ENCODE measurements around the gene SAC3D1. TPM values are rescaled to one million over a fixed set of nuclear protein-coding genes. Genes with fewer than 3 reads are reported as not detected.

SAC3D1 gene
- total RNA-seq, 2 donors from 2014 or later: 25.0 to 29.4 TPM

DNA sequence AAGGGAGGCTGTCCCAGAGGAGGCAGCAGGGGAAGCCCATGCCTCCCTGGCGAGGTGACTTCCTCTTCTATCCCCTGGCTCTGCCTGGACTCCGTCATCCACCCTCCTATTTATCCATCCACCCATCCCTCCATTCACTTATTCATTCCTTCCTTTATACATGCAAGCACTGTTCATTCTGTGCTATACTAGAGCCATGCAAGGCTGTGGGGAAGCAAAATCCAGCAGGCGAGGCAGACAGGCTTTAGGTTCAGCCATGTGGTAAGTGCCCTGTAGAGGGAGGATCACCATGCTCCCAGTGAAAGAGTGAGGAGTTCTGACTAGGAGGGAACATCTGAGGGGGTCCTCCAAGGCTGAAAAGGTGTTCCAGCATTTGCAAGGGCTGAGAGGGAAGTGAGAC lies 18.5 kb downstream of the SAC3D1 start:
- Histone ChIP-seq H3K27me3 (replicated peaks; ENCODE audit: insufficient read depth) (no peaks in the 10 kb centered on the region), H3K4me3 (no peak overlapping the region), H3K36me3 (no peaks in the 10 kb centered on the region), H3K9me3 (no peaks in the 10 kb centered on the region), H3K4me1 (replicated peaks) (no peaks in the 10 kb centered on the region), H3K27ac (no peak overlapping the region)
- intact Hi-C loops (cut with DNase I): no loop called here
- WGBS: 39% methylated on average over 3 of the region's 3 CpGs
- no peak for TF ChIP-seq POLR2A (IDR thresholded peaks at IDR 0.05)
- TF ChIP-seq POLR2AphosphoS5 (IDR thresholded peaks at IDR 0.05): no peak
- DNase-seq (ENCODE audit: low spot score): no peak

DNA sequence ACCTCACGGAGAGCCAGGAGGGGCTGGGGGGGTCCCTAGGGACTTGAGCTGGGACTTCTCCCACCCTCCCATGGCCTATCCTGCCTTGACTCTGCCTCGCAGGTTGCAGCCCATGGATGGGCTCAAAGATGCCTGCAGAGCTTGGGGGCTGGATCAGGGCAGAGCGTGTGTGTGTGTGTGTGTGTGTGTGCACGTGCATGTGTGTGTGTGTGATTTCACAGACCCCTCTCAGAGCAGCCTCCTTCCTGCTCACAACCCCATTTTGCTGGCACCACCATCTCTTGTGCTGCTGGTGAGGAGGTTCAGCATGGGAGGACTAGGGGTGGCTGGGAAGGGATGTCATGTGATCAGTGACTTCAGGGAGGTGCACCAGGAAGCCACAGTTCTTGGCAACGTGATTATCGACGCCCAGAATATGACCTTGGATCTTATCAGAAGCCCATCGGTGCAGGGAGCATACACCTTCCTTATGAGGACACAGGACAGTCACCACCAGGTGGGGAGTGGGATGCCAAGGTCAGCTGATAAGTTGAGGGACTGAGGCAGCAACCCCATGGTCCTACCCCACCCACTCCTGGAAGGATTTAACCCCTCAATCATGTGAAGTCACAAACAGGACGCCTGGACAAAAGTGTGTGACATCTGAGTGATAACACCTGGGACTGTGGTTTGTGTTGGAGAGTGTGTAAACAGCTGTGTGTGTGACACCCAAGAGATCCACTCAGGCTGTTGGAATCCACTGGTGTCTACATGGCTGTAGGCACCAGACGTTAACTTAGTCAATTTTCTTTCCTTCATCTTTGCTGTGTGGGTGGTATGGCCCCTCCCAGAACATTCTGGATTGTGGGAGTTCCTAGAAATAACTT lies 19.2 kb downstream of the SAC3D1 start:
- TF ChIP-seq POLR2A (IDR thresholded peaks at IDR 0.05): no peak
- TF ChIP-seq, protein P1, sequence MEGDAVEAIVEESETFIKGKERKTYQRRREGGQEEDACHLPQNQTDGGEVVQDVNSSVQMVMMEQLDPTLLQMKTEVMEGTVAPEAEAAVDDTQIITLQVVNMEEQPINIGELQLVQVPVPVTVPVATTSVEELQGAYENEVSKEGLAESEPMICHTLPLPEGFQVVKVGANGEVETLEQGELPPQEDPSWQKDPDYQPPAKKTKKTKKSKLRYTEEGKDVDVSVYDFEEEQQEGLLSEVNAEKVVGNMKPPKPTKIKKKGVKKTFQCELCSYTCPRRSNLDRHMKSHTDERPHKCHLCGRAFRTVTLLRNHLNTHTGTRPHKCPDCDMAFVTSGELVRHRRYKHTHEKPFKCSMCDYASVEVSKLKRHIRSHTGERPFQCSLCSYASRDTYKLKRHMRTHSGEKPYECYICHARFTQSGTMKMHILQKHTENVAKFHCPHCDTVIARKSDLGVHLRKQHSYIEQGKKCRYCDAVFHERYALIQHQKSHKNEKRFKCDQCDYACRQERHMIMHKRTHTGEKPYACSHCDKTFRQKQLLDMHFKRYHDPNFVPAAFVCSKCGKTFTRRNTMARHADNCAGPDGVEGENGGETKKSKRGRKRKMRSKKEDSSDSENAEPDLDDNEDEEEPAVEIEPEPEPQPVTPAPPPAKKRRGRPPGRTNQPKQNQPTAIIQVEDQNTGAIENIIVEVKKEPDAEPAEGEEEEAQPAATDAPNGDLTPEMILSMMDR (IDR thresholded peaks at IDR 0.05): no peak
- TF ChIP-seq POLR2AphosphoS5 (IDR thresholded peaks at IDR 0.05): no peak
- Histone ChIP-seq H3K4me1 (replicated peaks) (no peaks in the 10 kb centered on the region), H3K9me3 (no peaks in the 10 kb centered on the region), H3K27ac (no peak overlapping the region), H3K27me3 (replicated peaks; ENCODE audit: insufficient read depth) (no peaks in the 10 kb centered on the region), H3K4me3 (no peak overlapping the region), H3K36me3 (no peaks in the 10 kb centered on the region)
- 47% methylated on average over 10 of the region's 10 CpGs for WGBS
- DNase-seq (ENCODE audit: low spot score): no peak
- intact Hi-C loops (cut with DNase I): no loop called here

DNA sequence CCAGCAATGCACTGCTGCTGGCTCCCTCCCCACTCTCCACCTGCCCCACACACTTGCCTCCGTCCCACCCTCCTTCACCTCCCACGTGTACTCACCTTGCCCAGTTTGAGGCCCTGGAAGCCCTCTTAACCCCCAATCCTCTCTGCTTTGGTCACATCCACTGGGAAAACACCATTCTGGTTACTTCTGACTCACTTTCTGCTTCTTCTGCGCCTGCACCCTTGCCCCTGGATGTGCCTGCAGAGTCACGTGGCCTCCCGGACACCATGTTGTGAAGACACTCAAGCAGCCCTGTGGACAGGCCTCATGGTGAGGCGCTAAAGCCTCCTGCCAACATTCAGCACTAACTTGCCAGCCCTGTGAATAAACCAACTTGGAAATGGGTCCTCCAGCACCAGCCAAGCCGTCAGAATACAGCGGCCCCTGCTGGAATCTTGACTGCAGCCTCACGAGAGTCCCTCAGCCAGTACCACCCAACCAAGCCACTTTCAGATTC lies 20.0 kb downstream of the SAC3D1 start:
- 78% methylated on average over 9 of the region's 9 CpGs for WGBS
- H3K4me1 ChIP-seq (replicated peaks): no peaks in the 10 kb centered on the region
- no peak overlapping the region for H3K27ac ChIP-seq
- DNase-seq (ENCODE audit: low spot score): no peak
- TF ChIP-seq POLR2AphosphoS5 (IDR thresholded peaks at IDR 0.05) (no peak), POLR2A (IDR thresholded peaks at IDR 0.05) (no peak)
- TF ChIP-seq, protein P1 (IDR thresholded peaks at IDR 0.05): no peak
- intact Hi-C loops (cut with DNase I): no loop called here
- no peaks in the 10 kb centered on the region for H3K27me3 ChIP-seq (replicated peaks; ENCODE audit: insufficient read depth)
- no peaks in the 10 kb centered on the region for H3K9me3 ChIP-seq
- H3K36me3 ChIP-seq: no peaks in the 10 kb centered on the region
- no peak overlapping the region for H3K4me3 ChIP-seq

DNA sequence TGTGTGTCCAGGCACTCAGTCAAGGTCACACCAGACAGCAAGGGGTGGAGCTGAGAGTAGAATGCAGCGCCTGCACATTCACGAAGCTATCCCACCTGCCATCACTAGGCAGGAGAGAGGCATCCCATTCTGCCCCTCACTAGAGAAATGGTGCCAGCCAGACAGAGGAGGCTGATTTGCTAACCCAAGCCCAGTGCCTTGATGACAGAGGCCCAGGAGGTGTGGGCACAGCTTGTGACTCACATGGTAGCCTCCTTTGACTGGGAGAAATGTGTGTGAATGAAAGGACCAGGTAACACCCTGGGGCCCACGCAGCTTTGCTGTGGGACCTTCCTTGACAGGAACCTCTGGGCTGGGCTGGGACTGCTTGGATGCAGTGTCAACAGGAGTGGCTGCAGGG lies 22.5 kb downstream of the SAC3D1 start:
- H3K27me3 ChIP-seq (replicated peaks; ENCODE audit: insufficient read depth): no peaks in the 10 kb centered on the region
- H3K36me3 ChIP-seq: no peaks in the 10 kb centered on the region
- WGBS: 65% methylated on average over 3 of the region's 3 CpGs
- intact Hi-C loops (cut with DNase I): no loop called here
- TF ChIP-seq POLR2A (IDR thresholded peaks at IDR 0.05): no peak
- TF ChIP-seq, protein P1 (IDR thresholded peaks at IDR 0.05): no peak
- H3K9me3 ChIP-seq: no peaks in the 10 kb centered on the region
- no peak for DNase-seq (ENCODE audit: low spot score)
- no peak overlapping the region for H3K27ac ChIP-seq
- H3K4me1 ChIP-seq (replicated peaks): no peaks in the 10 kb centered on the region
- H3K4me3 ChIP-seq: no peak overlapping the region

DNA sequence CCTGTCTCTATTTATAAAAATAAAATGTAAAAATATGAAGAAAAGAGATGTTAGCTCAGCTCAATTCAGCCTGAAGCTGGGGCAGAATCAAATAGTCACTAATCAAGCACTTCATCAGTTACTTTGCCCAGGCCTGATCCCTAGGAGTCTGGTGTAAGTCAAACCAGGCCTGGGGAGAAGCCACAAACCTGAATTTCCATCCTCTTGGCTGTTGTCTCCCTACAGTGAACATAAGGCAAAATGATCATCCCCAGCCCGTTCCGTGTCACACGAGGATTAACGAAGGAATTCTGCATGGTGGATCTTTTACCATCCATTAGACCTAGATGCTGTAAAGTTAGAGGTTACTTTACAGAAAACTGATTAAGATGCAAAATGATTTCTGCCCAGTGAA lies 23.8 kb downstream of the SAC3D1 start:
- Histone ChIP-seq H3K27ac (no peak overlapping the region), H3K27me3 (replicated peaks; ENCODE audit: insufficient read depth) (no peaks in the 10 kb centered on the region), H3K36me3 (no peaks in the 10 kb centered on the region), H3K4me3 (no peak overlapping the region), H3K9me3 (no peaks in the 10 kb centered on the region), H3K4me1 (replicated peaks) (no peaks in the 10 kb centered on the region)
- 84% methylated on average over 4 of the region's 4 CpGs for WGBS
- DNase-seq (ENCODE audit: low spot score): no peak
- TF ChIP-seq POLR2AphosphoS5 (IDR thresholded peaks at IDR 0.05): no peak
- TF ChIP-seq, protein P1 (IDR thresholded peaks at IDR 0.05): no peak
- no peak for TF ChIP-seq POLR2A (IDR thresholded peaks at IDR 0.05)
- intact Hi-C loops (cut with DNase I): no loop called here

Measured in prostate gland (tissue), 2 donors.